Measurements from ENCODE around the gene SRP19. TPM values are rescaled to one million over a fixed set of nuclear protein-coding genes. Genes with fewer than 3 reads are reported as not detected.

SRP19 gene
- total and polyA plus RNA-seq, 10 of the 15 experiments (the other 5 are each of a cell fraction or from before 2014, with no cell fraction given): 43.4 to 379 (median 156) TPM

DNA sequence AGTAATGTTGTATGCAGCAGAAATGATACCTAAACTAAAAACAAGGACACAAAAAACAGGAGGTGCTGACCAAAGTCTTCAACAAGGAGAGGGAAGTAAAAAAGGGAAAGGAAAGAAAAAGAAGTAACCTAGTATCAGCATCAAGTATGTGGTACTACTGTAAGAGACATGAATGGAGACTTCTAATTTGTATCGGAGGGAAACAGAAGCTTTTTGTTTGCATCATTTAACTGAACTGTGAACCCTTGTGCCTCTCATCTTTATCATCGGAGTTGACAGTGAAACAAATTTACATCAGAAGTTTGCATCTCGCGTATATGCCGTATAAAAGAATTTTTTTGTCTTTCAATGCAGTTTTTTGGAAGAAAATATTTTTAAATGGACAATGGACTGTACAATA lies 6.3 kb downstream of the SRP19 start:
- no peak for TF ChIP-seq SUZ12 (IDR thresholded peaks at IDR 0.05; ENCODE audit: unreplicated experiment)
- TF ChIP-seq, protein P1, sequence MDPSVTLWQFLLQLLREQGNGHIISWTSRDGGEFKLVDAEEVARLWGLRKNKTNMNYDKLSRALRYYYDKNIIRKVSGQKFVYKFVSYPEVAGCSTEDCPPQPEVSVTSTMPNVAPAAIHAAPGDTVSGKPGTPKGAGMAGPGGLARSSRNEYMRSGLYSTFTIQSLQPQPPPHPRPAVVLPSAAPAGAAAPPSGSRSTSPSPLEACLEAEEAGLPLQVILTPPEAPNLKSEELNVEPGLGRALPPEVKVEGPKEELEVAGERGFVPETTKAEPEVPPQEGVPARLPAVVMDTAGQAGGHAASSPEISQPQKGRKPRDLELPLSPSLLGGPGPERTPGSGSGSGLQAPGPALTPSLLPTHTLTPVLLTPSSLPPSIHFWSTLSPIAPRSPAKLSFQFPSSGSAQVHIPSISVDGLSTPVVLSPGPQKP (IDR thresholded peaks at IDR 0.05; ENCODE audit: low read depth, low read length): no peak
- TF ChIP-seq, protein P2, sequence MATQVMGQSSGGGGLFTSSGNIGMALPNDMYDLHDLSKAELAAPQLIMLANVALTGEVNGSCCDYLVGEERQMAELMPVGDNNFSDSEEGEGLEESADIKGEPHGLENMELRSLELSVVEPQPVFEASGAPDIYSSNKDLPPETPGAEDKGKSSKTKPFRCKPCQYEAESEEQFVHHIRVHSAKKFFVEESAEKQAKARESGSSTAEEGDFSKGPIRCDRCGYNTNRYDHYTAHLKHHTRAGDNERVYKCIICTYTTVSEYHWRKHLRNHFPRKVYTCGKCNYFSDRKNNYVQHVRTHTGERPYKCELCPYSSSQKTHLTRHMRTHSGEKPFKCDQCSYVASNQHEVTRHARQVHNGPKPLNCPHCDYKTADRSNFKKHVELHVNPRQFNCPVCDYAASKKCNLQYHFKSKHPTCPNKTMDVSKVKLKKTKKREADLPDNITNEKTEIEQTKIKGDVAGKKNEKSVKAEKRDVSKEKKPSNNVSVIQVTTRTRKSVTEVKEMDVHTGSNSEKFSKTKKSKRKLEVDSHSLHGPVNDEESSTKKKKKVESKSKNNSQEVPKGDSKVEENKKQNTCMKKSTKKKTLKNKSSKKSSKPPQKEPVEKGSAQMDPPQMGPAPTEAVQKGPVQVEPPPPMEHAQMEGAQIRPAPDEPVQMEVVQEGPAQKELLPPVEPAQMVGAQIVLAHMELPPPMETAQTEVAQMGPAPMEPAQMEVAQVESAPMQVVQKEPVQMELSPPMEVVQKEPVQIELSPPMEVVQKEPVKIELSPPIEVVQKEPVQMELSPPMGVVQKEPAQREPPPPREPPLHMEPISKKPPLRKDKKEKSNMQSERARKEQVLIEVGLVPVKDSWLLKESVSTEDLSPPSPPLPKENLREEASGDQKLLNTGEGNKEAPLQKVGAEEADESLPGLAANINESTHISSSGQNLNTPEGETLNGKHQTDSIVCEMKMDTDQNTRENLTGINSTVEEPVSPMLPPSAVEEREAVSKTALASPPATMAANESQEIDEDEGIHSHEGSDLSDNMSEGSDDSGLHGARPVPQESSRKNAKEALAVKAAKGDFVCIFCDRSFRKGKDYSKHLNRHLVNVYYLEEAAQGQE (IDR thresholded peaks at IDR 0.05; ENCODE audit: low read depth, low read length): no peak
- in situ Hi-C loops (cut with MboI): no loop called here
- SMC1A ChIA-PET (ENCODE audit: uncharacterized antibody, unreplicated experiment): interaction anchor here (1.0 to 2.3 kb wide), 7 partner anchors 8 to 343 kb away, joined by 3 to 9 read pairs (median 6); no protein-coding TSS in a partner anchor
- Histone ChIP-seq H3K27me3 (replicated peaks in 1 of 2; ENCODE audit: control insufficient read depth in 2 of 2, insufficient read depth in 2 of 2, low read length in 1 of 2) (no peaks in the 10 kb centered on the region), H3K27ac (ENCODE audit: control insufficient read depth, insufficient read depth) (no peak overlapping the region), H3K79me2 (ENCODE audit: control insufficient read depth, insufficient read depth, low read length) (peaks cover 21% of the 10 kb centered on the region), H3K9me3 (replicated peaks; ENCODE audit: control insufficient read depth, insufficient read depth, low read length) (no peaks in the 10 kb centered on the region), H3K4me2 (ENCODE audit: control insufficient read depth, insufficient read depth) (no peak overlapping the region), H3K9ac (ENCODE audit: control insufficient read depth, insufficient read depth, low read length) (no peak overlapping the region), H3K4me1 (ENCODE audit: control insufficient read depth, insufficient read depth, low read length) (peaks cover 15% of the 10 kb centered on the region), H3K36me3 (ENCODE audit: control insufficient read depth in 2 of 2, insufficient read depth in 2 of 2, low read length in 1 of 2) (peaks cover 8 to 30% of the 10 kb centered on the region in 2 experiments), H4K20me1 (ENCODE audit: control insufficient read depth, insufficient read depth) (no peaks in the 10 kb centered on the region), H2AFZ (ENCODE audit: control insufficient read depth, low read depth, low read length) (no peak overlapping the region), H3K4me3 (no peak overlapping the region)
- DNase-seq (ENCODE audit: low read depth, low spot score): no peak
- BruUV-seq (replicated peaks): TSS peak; percentile 6
- no peak for FAIRE-seq
- POLR2A ChIA-PET: interaction anchor here (1.3 kb wide), 1 partner anchor 52 kb away, joined by 4 read pairs; no protein-coding TSS in a partner anchor
- CTCF ChIA-PET: interaction anchor here (0.8 to 0.9 kb wide), 2 partner anchors 44 to 97 kb away, joined by 3 read pairs; no protein-coding TSS in a partner anchor
- RAD21 ChIA-PET (ENCODE audit: unreplicated experiment): no interaction called here
- intact Hi-C loops (cut with micrococcal nuclease; ENCODE audit: unreplicated experiment): no loop called here
- no peak for ATAC-seq
- WGBS (ENCODE audit: insufficient coverage, insufficient replicate concordance, low lambda C conversion rate, missing lambda C conversion rate): 97% methylated on average over 5 of the region's 5 CpGs

Data from GM12878 (cell line).